HepG2 (cell line): ENCODE data around the gene LZTS2. TPM values are rescaled to one million over a fixed set of nuclear protein-coding genes. Genes with fewer than 3 reads are reported as not detected.

ENCODE experiments used
- ATF7-NPFF ChIP-seq: sonication (generic); formaldehyde crosslinking; IDR thresholded peaks from 2 replicates; pipeline ENCODE4 v1.8.1; 2023; ENCODE audit warnings: mild to moderate bottlenecking, low read depth, missing genetic modification reagents, moderate library complexity
- CHD4 ChIP-seq: fragments of 200-600 bp; sonication (generic); IDR thresholded peaks from 2 replicates; pipeline ENCODE4 v1.7.0; 2017; ENCODE audit warnings: mild to moderate bottlenecking, low read length, borderline replicate concordance
- ETV6 ChIP-seq: sonication (generic); formaldehyde crosslinking; conservative IDR thresholded peaks from 2 replicates; pipeline ENCODE4 v1.4.0; 2020; ENCODE audit warnings: missing genetic modification reagents
- HDAC6 ChIP-seq: fragments of 200-600 bp; sonication (generic); IDR thresholded peaks from 2 replicates; pipeline ENCODE4 v1.7.0; 2017; ENCODE audit warnings: mild to moderate bottlenecking, antibody characterized with exemption, low read length, low read depth
- HNRNPLL ChIP-seq: fragments of 200-400 bp; formaldehyde crosslinking; IDR thresholded peaks from 2 replicates; pipeline ENCODE4 v1.6.1; 2017; ENCODE audit warnings: mild to moderate bottlenecking, low read depth, low read length; ENCODE audit not compliant: poor library complexity, severe bottlenecking
- KDM2A ChIP-seq: sonication (generic); formaldehyde crosslinking; IDR thresholded peaks from 2 replicates; pipeline ENCODE4 v1.4.0; 2020; ENCODE audit warnings: low read depth, missing genetic modification reagents, borderline replicate concordance
- NKX3-1 ChIP-seq: sonication (generic); formaldehyde crosslinking; IDR thresholded peaks from 2 replicates; pipeline ENCODE4 v1.5.0; 2020; ENCODE audit warnings: missing genetic modification reagents
- POGZ ChIP-seq: sonication (generic); formaldehyde crosslinking; IDR thresholded peaks from 2 replicates; pipeline ENCODE4 v1.4.0; 2020; ENCODE audit warnings: mild to moderate bottlenecking, missing genetic modification reagents
- POLR2A ChIP-seq, 2 experiments: IDR thresholded peaks; 2 replicates each; pipeline ENCODE4 v1.6.1; 2011; ENCODE audit warnings: low read depth in 2 of 2, low read length in 2 of 2, mild to moderate bottlenecking in 1 of 2, moderate library complexity in 1 of 2; ENCODE audit not compliant: insufficient read depth in 1 of 2
- STAT5B ChIP-seq: sonication (generic); formaldehyde crosslinking; IDR thresholded peaks from 2 replicates; pipeline ENCODE4 v1.4.0; 2020; ENCODE audit warnings: missing genetic modification reagents
- TERF1 ChIP-seq: sonication (generic); formaldehyde crosslinking; IDR thresholded peaks from 2 replicates; pipeline ENCODE4 v1.8.0; 2022; ENCODE audit warnings: mild to moderate bottlenecking, missing genetic modification reagents, moderate library complexity
- TFDP2 ChIP-seq: sonication (generic); formaldehyde crosslinking; IDR thresholded peaks from 2 replicates; pipeline ENCODE4 v1.4.0; 2020; ENCODE audit warnings: missing genetic modification reagents
- ZBTB2 ChIP-seq: sonication (generic); formaldehyde crosslinking; IDR thresholded peaks from 2 replicates; pipeline ENCODE4 v1.8.0; 2022; ENCODE audit warnings: low read depth, missing genetic modification reagents
- ZBTB38 ChIP-seq: sonication (generic); formaldehyde crosslinking; IDR thresholded peaks from 2 replicates; pipeline ENCODE4 v1.5.1; 2020; ENCODE audit warnings: mild to moderate bottlenecking, missing genetic modification reagents
- ZNF274 ChIP-seq: sonication (generic); formaldehyde crosslinking; IDR thresholded peaks from 2 replicates; pipeline ENCODE4 v1.5.1; 2020; ENCODE audit warnings: mild to moderate bottlenecking, missing genetic modification reagents
- ZNF34 ChIP-seq: sonication (generic); formaldehyde crosslinking; IDR thresholded peaks from 2 replicates; pipeline ENCODE4 v1.4.0; 2020; ENCODE audit warnings: mild to moderate bottlenecking, missing genetic modification reagents, borderline replicate concordance
- ZNF569 ChIP-seq: sonication (generic); formaldehyde crosslinking; IDR thresholded peaks from 2 replicates; pipeline ENCODE4 v1.5.0; 2020; ENCODE audit warnings: mild to moderate bottlenecking, missing genetic modification reagents, moderate library complexity, borderline replicate concordance
- ZNF75D ChIP-seq: sonication (generic); formaldehyde crosslinking; IDR thresholded peaks from 2 replicates; pipeline ENCODE4 v1.8.1; 2023; ENCODE audit warnings: missing genetic modification reagents, mild to moderate bottlenecking, borderline replicate concordance
- polyA plus RNA-seq, 8 experiments: library from polyadenylated mRNA; depleted of rRNA in 3 of 8; stranded (reverse) in 7 of 8; unstranded in 1 of 8; fragments of >200 nt; fragmentation: Illumina TruSeq in 4 of 8; extraction: Trizol in 4 of 8; gene quantifications; 2 replicates each; pipeline versions ENCODE4 v1.2.1 to v1.2.3, GENCODE V29; 2011 to 2016; ENCODE audit warnings: low read depth in 4 of 8, missing spikeins in 1 of 8, mixed read lengths in 1 of 8; ENCODE audit not compliant: insufficient read depth in 1 of 8
- total RNA-seq, 5 experiments: library from RNA; depleted of rRNA; stranded (reverse); fragments of >200 nt; fragmentation: Illumina TruSeq; extraction: Trizol; gene quantifications; 2 replicates each; pipeline ENCODE4 v1.2.3, GENCODE V29; 2016; ENCODE audit warnings: low read depth in 1 of 5
- TF ChIP-seq, protein P1 (sequence below): IDR thresholded peaks from 2 replicates; pipeline ENCODE4 v1.6.1; 2016; ENCODE audit warnings: mild to moderate bottlenecking
- TF ChIP-seq, protein P2 (sequence below): sonication (generic); formaldehyde crosslinking; IDR thresholded peaks from 2 replicates; pipeline ENCODE4 v1.4.0; 2020; ENCODE audit warnings: missing genetic modification reagents

LZTS2 gene
- total and polyA plus RNA-seq, 2 of the 13 experiments (the other 11 are each of a cell fraction or from before 2014, with no cell fraction given) = 43.6 to 65.6 TPM

GRCh38 chr10:101014230-101014884 is 14.7 kb downstream of the LZTS2 start (continued):
- TF ChIP-seq HNRNPLL = no peak
- TF ChIP-seq ZNF274 (CRISPR knock-in tag) = no peak
- no peak for TF ChIP-seq ZNF34 (CRISPR knock-in tag)
- peak; percentile 65 for TF ChIP-seq KDM2A (CRISPR knock-in tag)
- TF ChIP-seq ETV6 (CRISPR knock-in tag) = no peak
- TF ChIP-seq TERF1 (CRISPR knock-in tag) = no peak
- 0 out of 2 replicates have a peak, but pooled peaks have one; percentile 28 for TF ChIP-seq POGZ (CRISPR knock-in tag)
- TF ChIP-seq, protein P1, sequence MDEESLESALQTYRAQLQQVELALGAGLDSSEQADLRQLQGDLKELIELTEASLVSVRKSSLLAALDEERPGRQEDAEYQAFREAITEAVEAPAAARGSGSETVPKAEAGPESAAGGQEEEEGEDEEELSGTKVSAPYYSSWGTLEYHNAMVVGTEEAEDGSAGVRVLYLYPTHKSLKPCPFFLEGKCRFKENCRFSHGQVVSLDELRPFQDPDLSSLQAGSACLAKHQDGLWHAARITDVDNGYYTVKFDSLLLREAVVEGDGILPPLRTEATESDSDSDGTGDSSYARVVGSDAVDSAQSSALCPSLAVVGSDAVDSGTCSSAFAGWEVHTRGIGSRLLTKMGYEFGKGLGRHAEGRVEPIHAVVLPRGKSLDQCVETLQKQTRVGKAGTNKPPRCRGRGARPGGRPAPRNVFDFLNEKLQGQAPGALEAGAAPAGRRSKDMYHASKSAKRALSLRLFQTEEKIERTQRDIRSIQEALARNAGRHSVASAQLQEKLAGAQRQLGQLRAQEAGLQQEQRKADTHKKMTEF (CRISPR knock-in tag) = no peak
- no peak for TF ChIP-seq TFDP2 (CRISPR knock-in tag)
- TF ChIP-seq ZNF569 (CRISPR knock-in tag) = no peak
- TF ChIP-seq POLR2A (IDR thresholded peaks at IDR 0.05; ENCODE audit: insufficient read depth in 1 of 2, low read depth in 2 of 2, low read length in 2 of 2) = no peak
- TF ChIP-seq, protein P2, sequence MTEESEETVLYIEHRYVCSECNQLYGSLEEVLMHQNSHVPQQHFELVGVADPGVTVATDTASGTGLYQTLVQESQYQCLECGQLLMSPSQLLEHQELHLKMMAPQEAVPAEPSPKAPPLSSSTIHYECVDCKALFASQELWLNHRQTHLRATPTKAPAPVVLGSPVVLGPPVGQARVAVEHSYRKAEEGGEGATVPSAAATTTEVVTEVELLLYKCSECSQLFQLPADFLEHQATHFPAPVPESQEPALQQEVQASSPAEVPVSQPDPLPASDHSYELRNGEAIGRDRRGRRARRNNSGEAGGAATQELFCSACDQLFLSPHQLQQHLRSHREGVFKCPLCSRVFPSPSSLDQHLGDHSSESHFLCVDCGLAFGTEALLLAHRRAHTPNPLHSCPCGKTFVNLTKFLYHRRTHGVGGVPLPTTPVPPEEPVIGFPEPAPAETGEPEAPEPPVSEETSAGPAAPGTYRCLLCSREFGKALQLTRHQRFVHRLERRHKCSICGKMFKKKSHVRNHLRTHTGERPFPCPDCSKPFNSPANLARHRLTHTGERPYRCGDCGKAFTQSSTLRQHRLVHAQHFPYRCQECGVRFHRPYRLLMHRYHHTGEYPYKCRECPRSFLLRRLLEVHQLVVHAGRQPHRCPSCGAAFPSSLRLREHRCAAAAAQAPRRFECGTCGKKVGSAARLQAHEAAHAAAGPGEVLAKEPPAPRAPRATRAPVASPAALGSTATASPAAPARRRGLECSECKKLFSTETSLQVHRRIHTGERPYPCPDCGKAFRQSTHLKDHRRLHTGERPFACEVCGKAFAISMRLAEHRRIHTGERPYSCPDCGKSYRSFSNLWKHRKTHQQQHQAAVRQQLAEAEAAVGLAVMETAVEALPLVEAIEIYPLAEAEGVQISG (CRISPR knock-in tag) = 0 out of 2 replicates have a peak, but pooled peaks have one; percentile 20
- TF ChIP-seq ZBTB2 (CRISPR knock-in tag) = no peak
- TF ChIP-seq ATF7-NPFF = no peak
- no peak for TF ChIP-seq ZBTB38
- no peak for TF ChIP-seq ZNF75D (CRISPR knock-in tag)
- TF ChIP-seq NKX3-1 = no peak
- TF ChIP-seq HDAC6 = no peak
- TF ChIP-seq STAT5B (CRISPR knock-in tag) = no peak
- TF ChIP-seq CHD4 = no peak
